Lower leg skin (tissue), 4 donors: ENCODE data around the gene PTK6. TPM values are rescaled to one million over a fixed set of nuclear protein-coding genes. Genes with fewer than 3 reads are reported as not detected.

ENCODE experiments used
- DNase-seq, 2 donors: peaks; one replicate each; pipeline ENCODE4 v3.0.0-alpha.2; 2019; ENCODE audit warnings: low spot score in 2 of 2
- H3K4me3 ChIP-seq: fragments of 200-600 bp; sonication (generic); 2 replicates; pipeline ENCODE4 v1.5.1; 2017; ENCODE audit warnings: mild to moderate bottlenecking, low read depth; ENCODE audit not compliant: poor library complexity, severe bottlenecking
- CTCF ChIP-seq, 3 donors: fragments of 450-650 bp; IDR thresholded peaks; one replicate each; pipeline ENCODE4 v1.5.1; 2016; ENCODE audit warnings: antibody characterized with exemption in 3 of 3, mild to moderate bottlenecking in 3 of 3, moderate library complexity in 2 of 3
- POLR2A ChIP-seq, 2 donors: fragments of 450-650 bp; IDR thresholded peaks; one replicate each; pipeline ENCODE4 v1.6.1; 2016 to 2017; ENCODE audit warnings: antibody characterized with exemption in 2 of 2, mild to moderate bottlenecking in 1 of 2, moderate library complexity in 1 of 2
- WGBS, 2 donors: methylation state at CpG; one replicate each; pipeline ENCODE4 v1.1.5; 2018; 5-methylcytosine and 5-hydroxymethylcytosine counted together
- intact Hi-C: fragments of 100-400 bp; cut with DNase I; formaldehyde crosslinking; loops from one replicate; pipeline ENCODE4 v1.15.0; 2023; ENCODE audit warnings: low total_unique reads
- total RNA-seq, 4 donors: library from RNA; depleted of rRNA; stranded (reverse); fragments of >200 nt; gene quantifications; one replicate each; pipeline ENCODE4 v1.1.0, GENCODE V29; 2016

Gene PTK6
- total RNA-seq, 4 donors from 2014 or later = 72.4 to 101 (median 79.9) TPM

GRCh38 chr20:63525185-63525584, 12.0 kb downstream of the PTK6 start:
- 57 to 58% methylated on average over 3 of the region's 3 CpGs for WGBS, 2 donors
- TF ChIP-seq CTCF (IDR thresholded peaks at IDR 0.05) (no peak), POLR2A (IDR thresholded peaks at IDR 0.05) (no peak)
- no peak for DNase-seq
- intact Hi-C loops = no loop called here
- H3K4me3 ChIP-seq = no peak overlapping the region

GRCh38 chr20:63522981-63523611, 14.1 kb downstream of the PTK6 start:
- no peak for DNase-seq
- no peak for TF ChIP-seq POLR2A (IDR thresholded peaks at IDR 0.05)
- TF ChIP-seq CTCF (IDR thresholded peaks at IDR 0.05) = no peak
- no peak overlapping the region for H3K4me3 ChIP-seq
- WGBS, 2 donors = 84 to 90% methylated on average over 7 to 10 of the region's 11 CpGs
- intact Hi-C loops = no loop called here

GRCh38 chr20:63522091-63522868, 14.9 kb downstream of the PTK6 start:
- intact Hi-C loops = no loop called here
- DNase-seq = no peak
- TF ChIP-seq POLR2A (IDR thresholded peaks at IDR 0.05) = no peak
- no peak for TF ChIP-seq CTCF (IDR thresholded peaks at IDR 0.05)
- 77 to 93% methylated on average over 3 to 8 of the region's 13 CpGs for WGBS, 2 donors
- H3K4me3 ChIP-seq = no peak overlapping the region

GRCh38 chr20:63521602-63522001, 15.6 kb downstream of the PTK6 start:
- TF ChIP-seq POLR2A (IDR thresholded peaks at IDR 0.05) = no peak
- WGBS, 2 donors = 26 to 33% methylated on average over 15 to 19 of the region's 23 CpGs
- DNase-seq = no peak
- intact Hi-C loops = no loop called here
- peak overlapping the region; percentile 78 for H3K4me3 ChIP-seq

GRCh38 chr20:63520934-63521601, 16.1 kb downstream of the PTK6 start:
- TF ChIP-seq POLR2A (IDR thresholded peaks at IDR 0.05) (no peak), CTCF (IDR thresholded peaks at IDR 0.05) (no peak)
- H3K4me3 ChIP-seq = peak overlapping the region; percentile 78
- intact Hi-C loops = no loop called here
- peak; percentile 74 to 95 for DNase-seq
- 2% methylated on average over 11 to 22 of the region's 68 CpGs for WGBS, 2 donors

GRCh38 chr20:63520504-63520933, 16.7 kb downstream of the PTK6 start, which contains the start of gene PPDPF:
PPDPF (plus strand) TSS chr20:63520765; CDS start chr20:63521309, 544 bp downstream.
- 0 to 1% methylated on average over 10 to 37 of the region's 64 CpGs for WGBS, 2 donors
- peak within 1 kb of the TSS; percentile 78 for H3K4me3 ChIP-seq
- intact Hi-C loops = no loop called here
- no peak for TF ChIP-seq CTCF (IDR thresholded peaks at IDR 0.05)
- peak in 1 of 2 donors; percentile 95 for TF ChIP-seq POLR2A (IDR thresholded peaks at IDR 0.05)
- DNase-seq = peak; percentile 71 to 96
